CMK (cell line): ENCODE measurements around the gene HCST.
"Not testable (repeated sequence)": the region's sequence is repeated elsewhere in the genome, so short reads cannot be mapped to it uniquely, and the experiment has no call there.

Experiments used
- DNase-seq: peaks from one replicate; pipeline ENCODE4 v3.0.0-alpha.2; 2010; ENCODE audit warnings: low read depth

Gene HCST

GRCh38 chr19:35879770-35880317, 22.5 kb upstream of the HCST start:
- DNase-seq: peak; percentile 74

GRCh38 chr19:35882114-35882832, 20.1 kb upstream of the HCST start:
- DNase-seq: no peak

DNA sequence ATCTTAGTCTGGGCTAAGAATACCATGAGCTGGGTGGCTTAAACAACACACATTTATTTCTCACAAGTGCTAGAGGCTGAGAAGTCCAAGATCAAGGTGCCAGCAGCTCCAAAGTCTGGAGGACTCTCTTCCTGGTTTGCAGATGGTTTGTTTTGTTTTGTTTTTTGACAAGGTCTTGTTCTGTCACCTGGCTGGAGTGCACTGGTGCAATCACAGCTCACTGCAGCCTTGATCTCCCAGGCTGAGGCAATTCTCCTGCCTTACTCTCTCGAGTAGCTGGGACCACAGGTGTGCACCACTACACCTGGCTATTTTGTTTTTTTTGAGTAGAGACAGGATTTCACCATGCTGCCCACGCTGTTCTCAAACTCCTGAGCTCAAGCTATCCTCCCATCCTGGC, 18.4 kb upstream of the HCST start:
- no peak for DNase-seq

GRCh38 chr19:35885225-35885738, 17.0 kb upstream of the HCST start:
- DNase-seq: no peak

DNA sequence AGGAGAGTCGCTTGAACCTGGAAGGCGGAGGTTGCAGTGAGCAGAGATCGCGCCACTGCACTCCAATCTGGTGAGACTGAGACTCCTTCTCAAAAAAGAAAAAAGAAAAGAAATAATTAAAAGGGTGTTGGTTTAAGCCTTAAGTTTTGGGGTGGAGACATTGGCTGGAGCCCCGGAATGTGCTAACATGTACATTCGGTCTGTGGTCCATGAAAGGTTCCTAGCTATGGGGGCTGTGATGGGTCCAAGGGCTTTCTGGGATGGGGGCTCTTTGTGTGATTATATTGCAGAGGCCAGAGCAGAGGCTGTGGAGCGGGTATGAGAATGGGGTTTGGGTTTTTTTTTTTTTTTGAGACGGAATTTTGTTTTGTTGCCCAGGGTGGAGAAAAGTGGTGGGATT, 16.4 kb upstream of the HCST start:
- DNase-seq: no peak

GRCh38 chr19:35887197-35887596, 15.1 kb upstream of the HCST start:
- DNase-seq: no peak

DNA sequence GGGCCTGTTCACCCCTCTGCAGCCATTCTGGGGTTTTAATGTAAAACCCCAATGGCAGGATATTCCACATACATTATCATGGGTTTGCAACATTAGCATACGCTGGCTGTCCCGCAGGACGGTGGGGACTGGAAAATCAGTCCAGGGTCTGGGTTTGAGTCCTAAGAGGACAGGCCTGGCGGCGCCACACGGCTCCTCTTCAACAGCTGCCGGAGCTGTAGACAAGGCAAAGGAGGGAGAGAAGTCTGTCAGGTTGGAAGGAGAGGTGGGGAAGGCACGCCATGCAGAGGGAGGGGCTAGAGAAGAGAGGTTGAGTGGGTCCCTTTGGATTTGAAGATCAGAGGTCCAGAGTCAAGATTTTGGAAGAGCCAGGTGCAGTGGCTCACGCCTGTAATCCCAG, 13.9 kb upstream of the HCST start:
- DNase-seq: no peak

GRCh38 chr19:35889370-35890112, 12.8 kb upstream of the HCST start:
- DNase-seq: no peak

GRCh38 chr19:35890113-35890650, 12.1 kb upstream of the HCST start:
- no peak for DNase-seq

DNA sequence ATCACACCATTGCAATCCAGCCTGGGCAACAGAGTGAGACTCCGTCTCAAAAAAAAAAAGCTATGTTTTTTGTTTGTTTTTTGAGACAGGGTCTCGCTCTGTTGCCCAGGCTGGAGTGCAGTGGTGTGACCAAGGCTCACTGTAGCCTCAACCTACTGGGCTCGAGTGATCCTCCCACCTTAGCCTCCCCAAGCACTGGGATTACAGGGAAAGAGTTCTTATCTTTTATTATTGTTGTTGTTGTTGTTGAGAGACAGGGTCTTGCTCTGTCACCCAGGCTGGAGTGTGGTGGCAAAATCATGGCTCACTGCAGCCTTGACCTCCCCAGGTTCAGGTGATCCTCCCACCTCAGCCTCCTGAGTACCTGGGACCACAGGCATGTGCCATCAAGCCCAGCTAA, 10.5 kb upstream of the HCST start:
- DNase-seq: not testable (repeated sequence)

DNA sequence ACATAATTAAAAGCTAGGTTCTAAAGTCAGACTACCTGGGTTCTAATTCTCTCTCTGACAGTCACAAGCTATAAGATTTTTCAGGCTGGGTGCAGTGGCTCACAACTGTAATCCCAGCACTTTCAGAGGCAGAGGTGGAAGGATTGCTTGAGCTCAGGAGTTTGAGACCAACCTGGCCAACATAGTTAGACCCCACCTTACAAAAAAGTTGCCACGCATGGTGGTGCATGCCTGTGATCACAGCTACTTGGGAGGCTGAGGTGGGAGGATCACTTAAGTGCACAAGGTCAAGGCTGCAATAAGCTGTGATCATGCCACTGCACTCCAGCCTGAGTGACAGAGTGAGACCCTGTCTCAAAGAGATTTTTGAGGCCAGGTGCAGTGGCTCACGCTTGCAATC, 8.0 kb upstream of the HCST start:
- DNase-seq: no peak

GRCh38 chr19:35895911-35896642, 6.3 kb upstream of the HCST start:
- no peak for DNase-seq

DNA sequence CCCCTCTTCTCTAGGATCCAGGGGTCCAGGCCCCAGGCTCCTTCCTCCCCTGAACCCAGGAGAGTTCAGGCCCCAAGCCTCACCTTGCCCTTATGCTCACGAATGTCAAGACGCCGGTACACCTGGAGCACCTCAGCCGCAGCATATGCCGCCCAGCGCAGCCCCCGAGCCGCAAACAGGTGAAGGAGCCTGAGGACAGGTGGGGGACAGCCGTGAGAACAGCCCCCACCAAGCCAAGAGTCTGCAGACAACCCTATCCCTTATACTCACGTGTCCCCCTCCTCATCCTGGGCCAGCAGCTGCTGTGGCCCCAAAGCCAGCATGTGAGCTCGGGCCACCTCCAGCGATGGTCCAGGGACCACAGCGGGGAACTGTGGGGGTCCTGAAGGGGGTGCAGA, 5.7 kb upstream of the HCST start:
- DNase-seq: no peak

DNA sequence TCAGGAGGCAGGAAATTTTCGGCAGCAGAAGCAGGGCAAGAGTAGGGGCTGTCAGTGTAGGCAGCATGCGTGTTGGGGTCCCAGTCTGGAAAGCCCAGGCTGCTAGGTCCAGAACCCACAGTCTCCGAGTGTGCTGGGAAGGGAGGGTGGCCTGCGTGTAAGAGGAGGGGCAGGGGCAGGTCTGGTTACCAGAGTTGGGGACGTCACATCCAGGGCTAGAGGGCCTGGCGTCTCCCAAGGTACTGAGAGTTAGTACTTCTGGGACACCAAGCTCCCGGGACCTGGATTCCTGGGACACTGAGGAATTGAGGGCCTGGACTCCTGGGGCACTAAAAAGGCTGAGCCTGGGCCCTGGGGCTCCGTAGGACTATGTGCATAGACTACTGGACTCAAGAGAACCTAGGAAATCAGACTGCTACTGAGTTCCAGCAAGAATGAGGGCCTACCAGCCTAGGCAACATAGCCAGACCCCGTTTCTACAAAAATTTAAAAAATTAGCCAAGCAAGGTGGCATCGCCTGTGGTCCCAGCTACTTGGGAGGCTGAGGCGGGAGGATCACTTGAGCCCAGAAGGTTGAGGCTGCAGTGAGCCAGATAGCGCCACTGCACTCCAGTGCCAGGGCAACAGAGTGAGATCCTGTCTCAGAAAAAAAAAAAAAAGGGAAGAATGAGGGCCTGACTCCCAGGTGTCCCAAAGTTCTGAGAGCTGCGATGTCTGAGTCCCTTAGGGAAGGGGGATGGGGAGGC, 4.5 kb upstream of the HCST start:
- DNase-seq: no peak

- DNase-seq: no peak
Observed at GRCh38 chr19:35898499-35898809, 3.9 kb upstream of the HCST start.

DNA sequence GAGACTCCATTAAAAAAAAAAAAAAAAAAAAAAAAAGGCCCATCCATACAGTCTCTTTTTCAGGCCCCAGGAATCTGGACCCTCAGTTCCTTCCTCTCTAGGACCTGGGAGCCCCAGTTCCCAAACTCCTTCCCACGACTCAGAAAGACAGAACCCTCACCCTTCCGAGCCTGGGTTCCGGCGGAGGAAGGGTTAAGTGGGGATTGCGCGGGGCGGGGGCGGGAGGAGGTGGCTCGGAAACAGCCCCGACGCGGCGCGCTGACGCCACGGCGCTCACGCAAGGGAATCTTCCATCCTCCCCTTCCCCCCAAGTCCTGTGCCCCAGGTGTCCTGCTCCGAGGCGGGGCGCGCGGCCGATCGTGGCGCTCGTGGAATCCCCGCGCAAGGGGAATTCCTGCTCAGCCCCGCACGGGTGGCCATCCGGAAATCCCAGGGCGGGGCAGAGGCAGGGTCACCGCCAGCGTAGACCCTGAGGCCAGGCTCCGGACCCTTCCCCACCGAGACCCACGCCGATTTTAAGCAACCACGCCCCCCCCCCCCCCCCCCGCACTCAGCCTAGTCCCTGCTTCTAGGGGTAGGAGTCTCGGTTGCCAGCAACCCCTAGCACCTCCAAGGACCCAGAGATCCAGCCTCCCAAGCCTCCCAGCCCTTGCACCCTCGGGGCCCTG, 2.6 kb upstream of the HCST start:
- DNase-seq: peak; percentile 59

DNA sequence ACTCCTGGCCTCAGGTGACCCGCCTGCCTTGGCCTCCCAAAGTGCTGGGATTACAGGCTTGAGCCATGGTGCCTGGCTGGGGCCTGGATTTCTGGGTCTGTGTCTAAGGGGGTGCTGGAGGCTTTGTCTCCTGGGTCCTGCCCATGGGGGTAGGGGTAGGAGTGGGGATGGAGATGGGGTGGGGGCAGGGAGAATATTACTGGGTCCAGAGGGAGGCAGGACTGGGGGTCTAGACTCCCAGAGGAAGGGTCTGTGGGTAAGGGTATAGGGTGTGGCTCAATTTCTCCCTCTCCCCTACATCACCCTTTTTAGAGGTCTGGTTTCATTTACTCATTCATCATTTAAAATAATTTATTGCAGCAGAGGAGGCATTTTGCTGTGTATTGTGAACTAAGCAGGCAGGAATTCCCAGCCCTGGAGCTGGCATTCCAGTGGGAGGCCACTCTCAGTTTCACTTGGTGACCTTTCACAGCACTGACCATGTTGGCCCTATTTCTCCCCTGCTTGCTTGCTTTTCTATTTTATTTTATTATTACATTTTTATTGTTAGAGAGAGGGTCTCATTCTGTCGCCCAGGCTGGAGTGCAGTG, 1.2 kb upstream of the HCST start:
- no peak for DNase-seq

GRCh38 chr19:35902870-35903475, 644 bp downstream of the HCST start:
- DNase-seq: no peak

DNA sequence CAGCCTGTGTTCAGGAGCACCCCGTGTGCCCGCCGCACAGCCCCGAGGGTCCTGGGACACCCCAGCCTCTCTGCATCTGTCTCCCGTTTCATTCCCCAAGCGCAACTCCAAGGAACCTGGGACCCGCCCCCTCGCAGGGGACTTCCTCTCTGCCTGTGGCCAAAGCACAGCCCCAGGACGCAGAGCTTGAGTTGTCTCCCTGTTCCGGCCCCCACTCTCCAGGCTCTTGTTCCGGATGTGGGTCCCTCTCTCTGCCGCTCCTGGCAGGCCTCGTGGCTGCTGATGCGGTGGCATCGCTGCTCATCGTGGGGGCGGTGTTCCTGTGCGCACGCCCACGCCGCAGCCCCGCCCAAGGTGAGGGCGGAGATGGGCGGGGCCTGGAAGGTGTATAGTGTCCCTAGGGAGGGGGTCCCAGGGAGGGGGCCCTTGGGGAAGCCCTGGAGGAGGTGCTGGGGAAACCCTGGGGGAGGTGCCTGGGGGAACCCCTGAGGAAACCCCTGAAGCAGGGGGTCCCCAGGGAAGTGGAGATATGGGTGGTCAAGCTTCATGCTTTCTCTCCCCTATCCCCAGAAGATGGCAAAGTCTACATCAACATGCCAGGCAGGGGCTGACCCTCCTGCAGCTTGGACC, 1.3 kb downstream of the HCST start:
- peak; percentile 98 for DNase-seq
